ENCODE results near the gene KREMEN1.
"Not testable (repeated sequence)": the region's sequence is repeated elsewhere in the genome, so short reads cannot be mapped to it uniquely, and the experiment has no call there.

The KREMEN1 gene

GRCh38 chr22:29072979-29073617 lies at the start of gene KREMEN1:
KREMEN1 (plus strand) TSS chr22:29073035; CDS start chr22:29073131, 96 bp downstream.
- DNase-seq (ENCODE audit: low spot score), result no peak

- DNase-seq (ENCODE audit: low spot score), result no peak
Observed at GRCh38 chr22:29023172-29023796, 49.6 kb upstream of the KREMEN1 start.

- no peak for DNase-seq (ENCODE audit: low spot score)
Observed at GRCh38 chr22:29026579-29026978, 46.3 kb upstream of the KREMEN1 start.

GRCh38 chr22:29028468-29028867 lies 44.4 kb upstream of the KREMEN1 start:
- no peak for DNase-seq (ENCODE audit: low spot score)

- DNase-seq (ENCODE audit: low spot score), result no peak
Observed at GRCh38 chr22:29029202-29030000, 43.4 kb upstream of the KREMEN1 start.

GRCh38 chr22:29030016-29030617 lies 42.7 kb upstream of the KREMEN1 start:
- no peak for DNase-seq (ENCODE audit: low spot score)

- DNase-seq (ENCODE audit: low spot score), result no peak
Observed at GRCh38 chr22:29030618-29031226, 42.1 kb upstream of the KREMEN1 start.

- no peak for DNase-seq (ENCODE audit: low spot score)
Observed at GRCh38 chr22:29031227-29032011, 41.4 kb upstream of the KREMEN1 start.

GRCh38 chr22:29032014-29032475 lies 40.8 kb upstream of the KREMEN1 start:
- DNase-seq (ENCODE audit: low spot score), result no peak

- no peak for DNase-seq (ENCODE audit: low spot score)
Observed at GRCh38 chr22:29032584-29032983, 40.3 kb upstream of the KREMEN1 start.

- no peak for DNase-seq (ENCODE audit: low spot score)
Observed at GRCh38 chr22:29037340-29037932, 35.4 kb upstream of the KREMEN1 start.

- no peak for DNase-seq (ENCODE audit: low spot score)
Observed at GRCh38 chr22:29039148-29039547, 33.7 kb upstream of the KREMEN1 start.

GRCh38 chr22:29039684-29040083 lies 33.2 kb upstream of the KREMEN1 start:
- not testable (repeated sequence) for DNase-seq (ENCODE audit: low spot score)

- peak; percentile 67 for DNase-seq (ENCODE audit: low spot score)
Observed at GRCh38 chr22:29040385-29041275, 32.2 kb upstream of the KREMEN1 start.

- DNase-seq (ENCODE audit: low spot score), result no peak
Observed at GRCh38 chr22:29041408-29041807, 31.4 kb upstream of the KREMEN1 start.

- no peak for DNase-seq (ENCODE audit: low spot score)
Observed at GRCh38 chr22:29043906-29044575, 28.8 kb upstream of the KREMEN1 start.

- no peak for DNase-seq (ENCODE audit: low spot score)
Observed at GRCh38 chr22:29044657-29045176, 28.1 kb upstream of the KREMEN1 start.

GRCh38 chr22:29048822-29049654 lies 23.8 kb upstream of the KREMEN1 start:
- no peak for DNase-seq (ENCODE audit: low spot score)
